Keratinocyte (primary cell): ENCODE results near the gene SLC4A5. TPM values are rescaled to one million over a fixed set of nuclear protein-coding genes. Genes with fewer than 3 reads are reported as not detected.

Experiments used
- DNase-seq: peaks from one replicate; pipeline ENCODE4 v3.0.0-alpha.2; 2011; ENCODE audit warnings: low read depth, missing footprints, low spot score
- FAIRE-seq: peaks from 2 replicates; lab custom pipeline; 2011; peaks lifted over from hg19 to GRCh38; lab: Jason Lieb, UNC
- H2AFZ ChIP-seq: 2 replicates; pipeline ENCODE4 v1.6.0; 2012; ENCODE audit warnings: low read length, control low read depth, inconsistent platforms; ENCODE audit not compliant: control insufficient read depth
- H3K27ac ChIP-seq: 2 replicates; pipeline ENCODE4 v1.5.1; 2011; ENCODE audit warnings: low read length; ENCODE audit not compliant: control insufficient read depth, insufficient read depth
- H3K27me3 ChIP-seq: 3 replicates; pipeline ENCODE4 v1.6.0; 2011; ENCODE audit warnings: low read length; ENCODE audit not compliant: control insufficient read depth, insufficient read depth; ENCODE audit errors: extremely low read depth
- H3K36me3 ChIP-seq, 2 experiments: 2 replicates in 1 of 2; 3 replicates in 1 of 2; pipeline ENCODE4 v1.5.1; 2011; ENCODE audit warnings: low read length in 2 of 2, mild to moderate bottlenecking in 1 of 2; ENCODE audit not compliant: control insufficient read depth in 2 of 2, insufficient read depth in 2 of 2; ENCODE audit errors: extremely low read depth in 1 of 2
- H3K4me1 ChIP-seq: 3 replicates; pipeline ENCODE4 v1.5.1; 2011; ENCODE audit warnings: low read length; ENCODE audit not compliant: control insufficient read depth, insufficient read depth; ENCODE audit errors: extremely low read depth
- H3K4me2 ChIP-seq: 3 replicates; pipeline ENCODE4 v1.6.0; 2011; ENCODE audit warnings: low read depth, low read length; ENCODE audit not compliant: control insufficient read depth, insufficient read depth; ENCODE audit errors: extremely low read depth
- H3K4me3 ChIP-seq, 3 experiments: fragments of 200-600 bp in 1 of 3; sonication (generic) in 1 of 3; 2 replicates in 2 of 3; 3 replicates in 1 of 3; pipeline ENCODE4 v1.5.1; 2011 to 2016; ENCODE audit warnings: low read length in 3 of 3, mild to moderate bottlenecking in 3 of 3, control low read depth in 2 of 3, inconsistent platforms in 1 of 3, low read depth in 1 of 3, mixed read lengths in 1 of 3, mixed run types in 1 of 3, moderate library complexity in 1 of 3; ENCODE audit not compliant: control insufficient read depth in 2 of 3, insufficient read depth in 2 of 3; ENCODE audit errors: extremely low read depth in 1 of 3
- H3K79me2 ChIP-seq: 2 replicates; pipeline ENCODE4 v1.6.0; 2012; ENCODE audit warnings: low read length; ENCODE audit not compliant: control insufficient read depth, insufficient read depth
- H3K9ac ChIP-seq: 3 replicates; pipeline ENCODE4 v1.6.0; 2011; ENCODE audit warnings: low read length; ENCODE audit not compliant: control insufficient read depth, insufficient read depth; ENCODE audit errors: extremely low read depth
- H3K9me1 ChIP-seq: 3 replicates; pipeline ENCODE4 v1.6.0; 2011; ENCODE audit warnings: low read length; ENCODE audit not compliant: control insufficient read depth, insufficient read depth; ENCODE audit errors: extremely low read depth
- H3K9me3 ChIP-seq: 2 replicates; pipeline ENCODE4 v1.5.1; 2012; ENCODE audit warnings: low read depth, low read length; ENCODE audit not compliant: control insufficient read depth
- H4K20me1 ChIP-seq: 3 replicates; pipeline ENCODE4 v1.6.0; 2011; ENCODE audit warnings: low read length; ENCODE audit not compliant: control insufficient read depth, insufficient read depth; ENCODE audit errors: extremely low read depth
- EZH2 ChIP-seq: IDR thresholded peaks from one replicate; pipeline ENCODE4 v1.6.1; 2012; ENCODE audit warnings: inconsistent platforms, mild to moderate bottlenecking, low read length, moderate library complexity
- dilution Hi-C: fragments of 300-500 bp; cut with MboI; formaldehyde crosslinking; loops from one replicate; pipeline ENCODE4 v1.7.0; 2020; ENCODE audit warnings: low sequenced_read_pairs; ENCODE audit not compliant: extremely low pct_ligation_motif_present
- polyA plus RNA-seq, 5 experiments: library from polyadenylated mRNA; depleted of rRNA in 3 of 5; stranded (reverse) in 3 of 5; stranded (forward) in 1 of 5; unstranded in 1 of 5; fragments of >200 nt; gene quantifications; 1 replicate in 1 of 5; 2 replicates in 3 of 5; 3 replicates in 1 of 5; pipeline versions ENCODE4 v1.2.1 to v1.2.3, GENCODE V29; 2011 to 2012; ENCODE audit warnings: missing spikeins in 2 of 5, low read depth in 1 of 5, low replicate concordance in 1 of 5
- TF ChIP-seq, protein P1 (sequence below), 3 experiments: IDR thresholded peaks in 1 of 3; conservative IDR thresholded peaks in 1 of 3; optimal IDR thresholded peaks in 1 of 3; 2 replicates in 2 of 3; 3 replicates in 1 of 3; pipeline versions ENCODE3 to v1.5.1; 2011; ENCODE audit warnings: low read length in 3 of 3, mild to moderate bottlenecking in 3 of 3, moderate library complexity in 2 of 3, control low read depth in 1 of 3, inconsistent platforms in 1 of 3; ENCODE audit not compliant: insufficient read depth in 2 of 3; ENCODE audit errors: extremely low read depth in 1 of 3

SLC4A5 gene
- polyA plus RNA-seq, 1 donor (not counting 4 experiments of a cell fraction or from before 2014, with no cell fraction given): 0.22 TPM

DNA sequence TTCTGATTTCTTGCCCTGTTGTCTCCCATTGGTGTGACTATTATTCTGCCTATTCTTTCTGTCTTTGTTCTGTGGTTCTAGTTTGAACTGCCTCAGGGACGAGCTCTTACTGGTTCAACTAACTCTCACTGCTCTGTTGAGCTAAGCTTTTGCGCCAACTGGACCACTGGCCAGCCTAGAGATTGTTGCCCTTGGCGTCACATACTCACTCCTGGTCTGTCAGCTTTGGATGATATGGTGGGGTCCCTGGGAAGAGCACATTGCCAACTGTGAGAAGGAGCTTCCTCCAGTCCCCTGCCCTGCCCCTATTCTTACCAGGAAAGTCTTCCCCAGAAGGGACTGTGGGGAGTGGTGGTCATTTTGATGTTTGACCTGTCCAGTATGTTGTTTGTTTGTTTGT lies 138.8 kb downstream of the SLC4A5 start:
- Histone ChIP-seq H4K20me1 (peaks cover 30% of the 10 kb centered on the region), H3K4me1 (peaks cover 40% of the 10 kb centered on the region), H3K9me3 (no peaks in the 10 kb centered on the region), H3K79me2 (peaks cover 90% of the 10 kb centered on the region), H3K4me2 (no peak overlapping the region), H3K9ac (no peak overlapping the region), H3K27ac (no peak overlapping the region), H3K27me3 (no peaks in the 10 kb centered on the region), H3K4me3 (no peak overlapping the region), H2AFZ (no peak overlapping the region), H3K36me3 (peaks cover 13 to 40% of the 10 kb centered on the region in 2 experiments), H3K9me1 (peaks cover 2% of the 10 kb centered on the region)
- dilution Hi-C loops: no loop called here
- DNase-seq (no peak), FAIRE-seq (no peak)
- TF ChIP-seq EZH2: no peak
- TF ChIP-seq, protein P1, sequence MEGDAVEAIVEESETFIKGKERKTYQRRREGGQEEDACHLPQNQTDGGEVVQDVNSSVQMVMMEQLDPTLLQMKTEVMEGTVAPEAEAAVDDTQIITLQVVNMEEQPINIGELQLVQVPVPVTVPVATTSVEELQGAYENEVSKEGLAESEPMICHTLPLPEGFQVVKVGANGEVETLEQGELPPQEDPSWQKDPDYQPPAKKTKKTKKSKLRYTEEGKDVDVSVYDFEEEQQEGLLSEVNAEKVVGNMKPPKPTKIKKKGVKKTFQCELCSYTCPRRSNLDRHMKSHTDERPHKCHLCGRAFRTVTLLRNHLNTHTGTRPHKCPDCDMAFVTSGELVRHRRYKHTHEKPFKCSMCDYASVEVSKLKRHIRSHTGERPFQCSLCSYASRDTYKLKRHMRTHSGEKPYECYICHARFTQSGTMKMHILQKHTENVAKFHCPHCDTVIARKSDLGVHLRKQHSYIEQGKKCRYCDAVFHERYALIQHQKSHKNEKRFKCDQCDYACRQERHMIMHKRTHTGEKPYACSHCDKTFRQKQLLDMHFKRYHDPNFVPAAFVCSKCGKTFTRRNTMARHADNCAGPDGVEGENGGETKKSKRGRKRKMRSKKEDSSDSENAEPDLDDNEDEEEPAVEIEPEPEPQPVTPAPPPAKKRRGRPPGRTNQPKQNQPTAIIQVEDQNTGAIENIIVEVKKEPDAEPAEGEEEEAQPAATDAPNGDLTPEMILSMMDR (optimal IDR thresholded peaks at IDR 0.05 in 1 of 3, IDR thresholded peaks at IDR 0.05 in 1 of 3, conservative IDR thresholded peaks at IDR 0.05 in 1 of 3; ENCODE audit: extremely low read depth in 1 of 3, insufficient read depth in 2 of 3, low read length in 3 of 3): no peak

DNA sequence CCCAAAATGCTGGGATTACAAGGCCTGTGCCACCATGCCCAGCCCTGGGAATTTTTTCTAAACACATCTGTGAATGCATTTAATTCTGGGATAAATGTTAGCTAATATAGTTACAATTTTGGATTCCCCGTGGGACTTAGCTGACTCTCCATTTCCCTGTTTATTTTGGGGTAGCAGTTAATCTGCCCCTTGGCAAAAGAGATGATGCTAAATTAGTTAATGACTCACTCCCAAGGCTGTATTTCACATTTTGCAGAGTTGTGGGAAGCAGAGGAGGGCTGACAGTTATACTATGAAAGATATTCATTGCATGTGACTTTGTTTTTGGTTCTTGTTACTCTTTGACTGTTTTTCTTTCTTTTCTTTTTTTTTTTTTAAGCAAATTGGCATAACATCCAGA lies 141.6 kb downstream of the SLC4A5 start:
- dilution Hi-C loops: no loop called here
- H3K27ac ChIP-seq: no peak overlapping the region
- TF ChIP-seq, protein P1 (optimal IDR thresholded peaks at IDR 0.05 in 1 of 3, IDR thresholded peaks at IDR 0.05 in 1 of 3, conservative IDR thresholded peaks at IDR 0.05 in 1 of 3; ENCODE audit: extremely low read depth in 1 of 3, insufficient read depth in 2 of 3, low read length in 3 of 3): no peak
- no peak for TF ChIP-seq EZH2

More for the DNA sequence above, 141.6 kb downstream of the SLC4A5 start:
- FAIRE-seq (no peak), DNase-seq (no peak)
- Histone ChIP-seq H2AFZ (no peak overlapping the region), H3K36me3 (peaks cover 6 to 30% of the 10 kb centered on the region in 2 experiments), H3K9ac (no peak overlapping the region), H3K4me2 (peak overlapping the region; percentile 78), H3K27me3 (no peaks in the 10 kb centered on the region), H3K9me1 (peaks cover 2% of the 10 kb centered on the region), H3K9me3 (no peaks in the 10 kb centered on the region), H3K4me3 (no peak overlapping the region), H3K79me2 (peaks cover 81% of the 10 kb centered on the region), H3K4me1 (peaks cover 45% of the 10 kb centered on the region), H4K20me1 (peaks cover 30% of the 10 kb centered on the region)
